Measurements from ENCODE around the gene EIF5A.

- TF ChIP-seq CTCF (IDR thresholded peaks at IDR 0.05) (no peak), EP300 (IDR thresholded peaks at IDR 0.05) (no peak), POLR2AphosphoS5 (IDR thresholded peaks at IDR 0.05) (no peak)
These were observed 50.0 kb downstream of the EIF5A start for GRCh38 chr17:7357381-7357780.
